Neural progenitor cell (in vitro differentiated cells): Measurements from ENCODE around the gene ALPL. TPM values are rescaled to one million over a fixed set of nuclear protein-coding genes. Genes with fewer than 3 reads are reported as not detected.

Experiments used
- DNase-seq: peaks from one replicate; pipeline ENCODE4 v3.0.0-alpha.2; 2016; ENCODE audit warnings: low spot score
- H2AFZ ChIP-seq: fragments of 200-600 bp; sonication (generic); replicated peaks from 2 replicates; pipeline ENCODE4 v1.6.1; 2016; ENCODE audit warnings: antibody characterized with exemption
- H3F3A ChIP-seq: fragments of 200-600 bp; sonication (generic); 2 replicates; pipeline ENCODE4 v1.6.1; 2016; ENCODE audit warnings: antibody characterized with exemption, low read depth
- H3K27ac ChIP-seq: fragments of 200-600 bp; sonication (generic); 2 replicates; pipeline ENCODE4 v1.5.1; 2016; ENCODE audit warnings: mild to moderate bottlenecking
- H3K27me3 ChIP-seq: fragments of 200-600 bp; sonication (generic); 2 replicates; pipeline ENCODE4 v1.6.1; 2016; ENCODE audit warnings: mild to moderate bottlenecking, moderate library complexity
- H3K36me3 ChIP-seq: fragments of 200-600 bp; sonication (generic); 2 replicates; pipeline ENCODE4 v1.5.1; 2016
- H3K4me1 ChIP-seq: fragments of 200-600 bp; sonication (generic); 2 replicates; pipeline ENCODE4 v1.6.1; 2016; ENCODE audit warnings: mixed run types
- H3K4me2 ChIP-seq: fragments of 200-600 bp; sonication (generic); 2 replicates; pipeline ENCODE4 v1.6.1; 2016
- H3K4me3 ChIP-seq: fragments of 200-600 bp; sonication (generic); 2 replicates; pipeline ENCODE4 v1.5.1; 2016
- H3K79me2 ChIP-seq: fragments of 200-600 bp; sonication (generic); 2 replicates; pipeline ENCODE4 v1.6.1; 2016; ENCODE audit warnings: low read depth
- H3K9ac ChIP-seq: fragments of 200-600 bp; sonication (generic); 2 replicates; pipeline ENCODE4 v1.6.1; 2016
- H3K9me3 ChIP-seq: fragments of 200-600 bp; sonication (generic); 2 replicates; pipeline ENCODE4 v1.5.1; 2016; ENCODE audit warnings: low read depth
- H4K20me1 ChIP-seq: fragments of 200-600 bp; sonication (generic); 2 replicates; pipeline ENCODE4 v1.6.1; 2016; ENCODE audit warnings: low read depth
- H3K27ac Mint-ChIP-seq: 3 replicates; pipeline ENCODE4 v1.8.0; 2021; ENCODE audit warnings: mixed read lengths
- H3K27me3 Mint-ChIP-seq: 2 replicates; pipeline ENCODE4 v1.8.0; 2022; ENCODE audit warnings: low read depth, mild to moderate bottlenecking, inconsistent platforms, moderate library complexity, mixed read lengths; ENCODE audit not compliant: insufficient read depth
- H3K36me3 Mint-ChIP-seq: 3 replicates; pipeline ENCODE4 v1.8.0; 2021; ENCODE audit warnings: mixed read lengths
- H3K4me1 Mint-ChIP-seq: 3 replicates; pipeline ENCODE4 v1.8.0; 2021; ENCODE audit warnings: mixed read lengths
- H3K4me3 Mint-ChIP-seq: 3 replicates; pipeline ENCODE4 v1.8.0; 2021; ENCODE audit warnings: mild to moderate bottlenecking, moderate library complexity, mixed read lengths
- H3K9me3 Mint-ChIP-seq: 3 replicates; pipeline ENCODE4 v1.8.0; 2020; ENCODE audit warnings: mixed read lengths
- CTCF ChIP-seq: fragments of 200-600 bp; sonication (generic); IDR thresholded peaks from 2 replicates; pipeline ENCODE4 v1.5.1; 2017; ENCODE audit warnings: antibody characterized with exemption, mild to moderate bottlenecking
- EZH2 ChIP-seq: fragments of 200-600 bp; sonication (generic); IDR thresholded peaks from 2 replicates; pipeline ENCODE4 v1.6.1; 2017; ENCODE audit warnings: antibody characterized with exemption, mild to moderate bottlenecking, moderate library complexity
- EZH2phosphoT487 ChIP-seq: fragments of 200-600 bp; sonication (generic); IDR thresholded peaks from 2 replicates; pipeline ENCODE4 v1.6.1; 2017; ENCODE audit warnings: antibody characterized with exemption
- total RNA-seq: library from RNA; depleted of rRNA; stranded (reverse); fragments of >200 nt; gene quantifications from 2 replicates; pipeline ENCODE4 v1.2.3, GENCODE V29; 2015; ENCODE audit warnings: low replicate concordance

The ALPL gene
- total RNA-seq, 1 donor from 2014 or later: 51.3 TPM

DNA sequence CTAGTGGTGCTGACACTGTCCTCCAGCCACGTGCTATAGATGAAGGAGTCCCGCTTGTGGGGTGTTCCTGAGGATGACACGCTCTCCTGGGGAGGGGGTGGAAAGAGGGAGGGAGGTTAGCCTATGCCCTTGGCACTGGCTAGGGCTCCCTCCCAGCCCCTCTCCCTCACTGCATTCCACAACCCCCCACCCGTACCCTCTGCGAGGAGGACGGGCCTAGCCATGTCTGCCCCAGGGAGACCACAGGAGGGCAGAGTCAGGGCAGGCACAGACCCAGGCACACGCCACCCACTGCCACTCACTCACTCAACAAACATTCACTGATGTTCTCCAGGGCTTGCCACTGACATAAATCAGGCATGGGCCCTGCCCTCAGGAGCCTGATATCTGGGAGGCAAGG lies 89.2 kb downstream of the ALPL start:
- Histone ChIP-seq H3K9me3 (no peaks in the 10 kb centered on the region), H3K4me2 (no peak overlapping the region), H4K20me1 (peaks cover 12% of the 10 kb centered on the region), H2AFZ (no peak overlapping the region), H3K4me3 (no peak overlapping the region), H3K27me3 (no peaks in the 10 kb centered on the region), H3K4me1 (peaks cover 13% of the 10 kb centered on the region), H3K9ac (no peak overlapping the region), H3K36me3 (no peaks in the 10 kb centered on the region), H3K27ac (no peak overlapping the region), H3K79me2 (no peaks in the 10 kb centered on the region), H3F3A (no peaks in the 10 kb centered on the region)
- H3K27me3 Mint-ChIP-seq: peaks cover 3% of the 10 kb centered on the region
- peaks cover 18% of the 10 kb centered on the region for H3K4me1 Mint-ChIP-seq
- H3K36me3 Mint-ChIP-seq: no peaks in the 10 kb centered on the region
- H3K4me3 Mint-ChIP-seq: peak overlapping the region; percentile 33
- no peak for TF ChIP-seq EZH2
- TF ChIP-seq CTCF: no peak
- TF ChIP-seq EZH2phosphoT487: no peak
- no peak for DNase-seq
- peak overlapping the region; percentile 34 for H3K27ac Mint-ChIP-seq
- no peaks in the 10 kb centered on the region for H3K9me3 Mint-ChIP-seq

- Histone ChIP-seq H4K20me1 (peaks cover 12% of the 10 kb centered on the region), H3F3A (no peaks in the 10 kb centered on the region), H3K27me3 (no peaks in the 10 kb centered on the region), H3K27ac (no peak overlapping the region), H3K4me1 (peaks cover 13% of the 10 kb centered on the region), H3K4me3 (no peak overlapping the region), H3K36me3 (no peaks in the 10 kb centered on the region), H3K4me2 (no peak overlapping the region), H3K79me2 (no peaks in the 10 kb centered on the region), H3K9ac (no peak overlapping the region), H2AFZ (no peak overlapping the region), H3K9me3 (no peaks in the 10 kb centered on the region)
- no peak for DNase-seq
- TF ChIP-seq EZH2phosphoT487 (no peak), CTCF (no peak), EZH2 (no peak)
- Mint-ChIP-seq H3K27me3 (peaks cover 3% of the 10 kb centered on the region), H3K9me3 (no peaks in the 10 kb centered on the region), H3K27ac (peak overlapping the region; percentile 34), H3K36me3 (no peaks in the 10 kb centered on the region), H3K4me3 (peak overlapping the region; percentile 33), H3K4me1 (peaks cover 18% of the 10 kb centered on the region)
These were observed 89.7 kb downstream of the ALPL start for GRCh38 chr1:21598904-21599303.

- Histone ChIP-seq H4K20me1 (peaks cover 12% of the 10 kb centered on the region), H3F3A (no peaks in the 10 kb centered on the region), H2AFZ (no peak overlapping the region), H3K27ac (no peak overlapping the region), H3K9ac (no peak overlapping the region), H3K4me2 (no peak overlapping the region), H3K36me3 (no peaks in the 10 kb centered on the region), H3K9me3 (no peaks in the 10 kb centered on the region), H3K27me3 (no peaks in the 10 kb centered on the region), H3K4me3 (no peak overlapping the region), H3K4me1 (peaks cover 13% of the 10 kb centered on the region), H3K79me2 (no peaks in the 10 kb centered on the region)
- no peak for DNase-seq
- no peaks in the 10 kb centered on the region for H3K36me3 Mint-ChIP-seq
- H3K9me3 Mint-ChIP-seq: no peaks in the 10 kb centered on the region
- TF ChIP-seq EZH2: no peak
- H3K27ac Mint-ChIP-seq: no peak overlapping the region
- peaks cover 23% of the 10 kb centered on the region for H3K4me1 Mint-ChIP-seq
- H3K4me3 Mint-ChIP-seq: no peak overlapping the region
- H3K27me3 Mint-ChIP-seq: peaks cover 3% of the 10 kb centered on the region
These were observed 90.2 kb downstream of the ALPL start for GRCh38 chr1:21599402-21599801.

DNA sequence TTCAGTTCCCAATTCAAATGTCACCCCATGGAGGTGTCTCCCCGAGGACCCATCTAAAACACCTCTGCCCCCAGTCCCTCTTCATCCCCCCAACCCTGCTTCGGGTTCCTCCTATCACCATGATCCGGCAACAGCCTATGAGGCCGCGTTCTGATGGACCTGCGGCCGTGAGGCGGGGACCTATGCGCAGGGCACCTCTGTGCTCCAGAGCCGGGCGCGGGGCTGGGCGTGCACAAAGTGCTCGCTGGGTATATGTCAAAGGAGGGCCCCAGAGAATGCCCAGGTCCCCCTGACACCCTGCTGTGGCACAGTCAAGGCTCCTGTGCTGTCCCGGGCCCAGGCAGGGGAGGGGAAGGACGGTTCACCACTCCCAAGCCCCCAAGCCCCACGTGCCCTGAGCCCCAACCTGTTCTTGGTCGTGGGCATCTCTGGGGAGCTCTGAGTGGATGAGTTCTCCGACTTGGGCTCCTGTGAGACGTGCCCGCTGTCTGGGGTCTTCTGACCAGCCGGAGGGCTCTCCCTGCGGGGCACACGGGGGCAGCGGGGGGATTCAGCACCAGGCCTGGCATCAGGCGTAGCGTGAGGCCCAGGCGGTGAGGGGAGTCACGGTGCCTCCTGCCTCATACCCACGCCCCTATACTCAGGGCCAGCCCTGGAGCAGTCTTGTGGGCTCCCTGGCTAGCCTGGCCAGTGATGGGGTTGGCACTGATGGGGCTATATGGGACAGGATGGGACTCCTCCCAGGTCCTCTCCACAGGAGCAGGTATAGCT lies 92.2 kb downstream of the ALPL start:
- no peaks in the 10 kb centered on the region for H3K27me3 Mint-ChIP-seq
- peaks cover 4% of the 10 kb centered on the region for H4K20me1 ChIP-seq

More for the DNA sequence above, 92.2 kb downstream of the ALPL start:
- Histone ChIP-seq H3K79me2 (no peaks in the 10 kb centered on the region), H3K27ac (no peak overlapping the region), H3K36me3 (no peaks in the 10 kb centered on the region), H3K9ac (no peak overlapping the region), H3K27me3 (no peaks in the 10 kb centered on the region), H3K9me3 (no peaks in the 10 kb centered on the region), H3F3A (no peaks in the 10 kb centered on the region), H3K4me2 (no peak overlapping the region), H3K4me3 (no peak overlapping the region), H2AFZ (no peak overlapping the region), H3K4me1 (peaks cover 13% of the 10 kb centered on the region)
- H3K9me3 Mint-ChIP-seq: no peaks in the 10 kb centered on the region
- no peaks in the 10 kb centered on the region for H3K36me3 Mint-ChIP-seq
- DNase-seq: no peak
- no peak overlapping the region for H3K27ac Mint-ChIP-seq
- TF ChIP-seq EZH2phosphoT487 (no peak), EZH2 (no peak), CTCF (no peak)
- peaks cover 25% of the 10 kb centered on the region for H3K4me1 Mint-ChIP-seq
- H3K4me3 Mint-ChIP-seq: no peak overlapping the region
